Activated CD8-positive, alpha-beta T cell treated with anti-CD3 and anti-CD28 coated beads, Interleukin-2, amount 10 ng/mL, durations not matched to agents 7 days and 5 days (primary cell): ENCODE results near the gene SMIM45.

Source experiments
- ATAC-seq: fragments of 150-1000 bp; cut with Tn5 transposase; one replicate; pipeline ENCODE4 v1.10.0; 2021; ENCODE audit warnings: moderate library complexity
- CTCF ChIA-PET: fragments of 350-600 bp; sonication (Branson Sonifier 250); formaldehyde crosslinking; loops from one replicate; lab custom pipeline; 2021; ENCODE audit warnings: antibody characterized with exemption; lab: Charles Lee
- POLR2A ChIA-PET: fragments of 350-600 bp; sonication (Branson Sonifier 250); formaldehyde crosslinking; loops from one replicate; lab custom pipeline; 2021; ENCODE audit warnings: antibody characterized with exemption; lab: Charles Lee
- DNase-seq: peaks from one replicate; pipeline ENCODE4 v3.0.0-alpha.2; 2020
- H3K27ac Mint-ChIP-seq: one replicate; pipeline ENCODE4 v1.8.0; 2021; ENCODE audit warnings: mild to moderate bottlenecking, mixed read lengths
- H3K27me3 Mint-ChIP-seq: one replicate; pipeline ENCODE4 v1.8.0; 2021; ENCODE audit warnings: low read depth, mixed read lengths
- H3K36me3 Mint-ChIP-seq: one replicate; pipeline ENCODE4 v1.8.0; 2021; ENCODE audit warnings: low read depth, mixed read lengths
- H3K4me1 Mint-ChIP-seq: one replicate; pipeline ENCODE4 v1.8.0; 2021; ENCODE audit warnings: low read depth, mixed read lengths
- H3K4me3 Mint-ChIP-seq: one replicate; pipeline ENCODE4 v1.8.0; 2021; ENCODE audit warnings: mild to moderate bottlenecking, mixed read lengths
- H3K9me3 Mint-ChIP-seq: one replicate; pipeline ENCODE4 v1.8.0; 2022; ENCODE audit warnings: mixed read lengths; ENCODE audit not compliant: insufficient read depth

SMIM45 gene

GRCh38 chr22:41917375-41917902, 34.5 kb upstream of the SMIM45 start:
- Mint-ChIP-seq H3K4me3 (no peak overlapping the region), H3K27ac (no peak overlapping the region), H3K36me3 (no peaks in the 10 kb centered on the region), H3K27me3 (peaks cover 40% of the 10 kb centered on the region), H3K4me1 (peaks cover 24% of the 10 kb centered on the region), H3K9me3 (no peaks in the 10 kb centered on the region)
- ATAC-seq, result no peak
- ChIA-PET CTCF (interaction anchor here (0.7 to 2.9 kb wide), 2 partner anchors 8 to 230 kb away, joined by 3 to 8 read pairs; no protein-coding TSS in a partner anchor), POLR2A (interaction anchor here (1.4 kb wide), 1 partner anchor 11 kb away, joined by 3 read pairs; no protein-coding TSS in a partner anchor)
- DNase-seq, result no peak

- Mint-ChIP-seq H3K9me3 (no peaks in the 10 kb centered on the region), H3K4me3 (no peak overlapping the region), H3K27ac (peak overlapping the region; percentile 55), H3K36me3 (no peaks in the 10 kb centered on the region), H3K27me3 (peaks cover 33% of the 10 kb centered on the region), H3K4me1 (peaks cover 24% of the 10 kb centered on the region)
- ATAC-seq, result no peak
- CTCF ChIA-PET, result interaction anchor here (0.7 to 2.9 kb wide), 2 partner anchors 7 to 230 kb away, joined by 3 to 8 read pairs; no protein-coding TSS in a partner anchor
- POLR2A ChIA-PET, result interaction anchor here (1.4 kb wide), 1 partner anchor 10 kb away, joined by 3 read pairs; no protein-coding TSS in a partner anchor
- no peak for DNase-seq
Measured at GRCh38 chr22:41917903-41918791, 33.8 kb upstream of the SMIM45 start.

- ATAC-seq (peak; percentile 54), DNase-seq (peak; percentile 50)
- H3K27ac Mint-ChIP-seq, result no peak overlapping the region
- no peaks in the 10 kb centered on the region for H3K9me3 Mint-ChIP-seq
- H3K4me1 Mint-ChIP-seq, result peaks cover 24% of the 10 kb centered on the region
- CTCF ChIA-PET, result interaction anchor here (1.0 kb wide), 1 partner anchor 173 kb away, joined by 3 read pairs; no protein-coding TSS in a partner anchor
- peak overlapping the region; percentile 53 for H3K4me3 Mint-ChIP-seq
- peaks cover 29% of the 10 kb centered on the region for H3K27me3 Mint-ChIP-seq
- H3K36me3 Mint-ChIP-seq, result no peaks in the 10 kb centered on the region
- POLR2A ChIA-PET, result interaction anchor here (1.0 to 1.1 kb wide), 2 partner anchors 10 to 21 kb away, joined by 3 to 6 read pairs; no protein-coding TSS in a partner anchor
Measured at GRCh38 chr22:41919357-41920224, 32.4 kb upstream of the SMIM45 start.

- Mint-ChIP-seq H3K4me1 (peaks cover 26% of the 10 kb centered on the region), H3K27me3 (peaks cover 28% of the 10 kb centered on the region), H3K4me3 (peak overlapping the region; percentile 15), H3K27ac (no peak overlapping the region), H3K9me3 (no peaks in the 10 kb centered on the region), H3K36me3 (no peaks in the 10 kb centered on the region)
- CTCF ChIA-PET, result no interaction called here
- DNase-seq (no peak), ATAC-seq (no peak)
- POLR2A ChIA-PET, result interaction anchor here (1.1 kb wide), 1 partner anchor 11 kb away, joined by 6 read pairs; no protein-coding TSS in a partner anchor
Measured at GRCh38 chr22:41920271-41920976, 31.5 kb upstream of the SMIM45 start.

- ChIA-PET POLR2A (interaction anchor here (0.6 to 0.8 kb wide), 2 partner anchors 13 to 1435 kb away, joined by 3 to 4 read pairs; no protein-coding TSS in a partner anchor), CTCF (interaction anchor here (1.7 to 1.8 kb wide), 2 partner anchors 14 to 18 kb away, joined by 5 to 9 read pairs; no protein-coding TSS in a partner anchor)
- no peak for ATAC-seq
- no peaks in the 10 kb centered on the region for H3K9me3 Mint-ChIP-seq
- H3K27ac Mint-ChIP-seq, result no peak overlapping the region
- peaks cover 14% of the 10 kb centered on the region for H3K27me3 Mint-ChIP-seq
- peaks cover 26% of the 10 kb centered on the region for H3K4me1 Mint-ChIP-seq
- H3K36me3 Mint-ChIP-seq, result no peaks in the 10 kb centered on the region
- no peak overlapping the region for H3K4me3 Mint-ChIP-seq
- no peak for DNase-seq
Measured at GRCh38 chr22:41922328-41922727, 29.6 kb upstream of the SMIM45 start.

- Mint-ChIP-seq H3K9me3 (no peaks in the 10 kb centered on the region), H3K27me3 (peaks cover 15% of the 10 kb centered on the region), H3K27ac (no peak overlapping the region), H3K4me1 (peaks cover 24% of the 10 kb centered on the region), H3K4me3 (no peak overlapping the region), H3K36me3 (no peaks in the 10 kb centered on the region)
- ATAC-seq, result no peak
- ChIA-PET POLR2A (interaction anchor here (0.6 to 0.8 kb wide), 3 partner anchors 12 to 1436 kb away, joined by 3 to 4 read pairs (median 3); no protein-coding TSS in a partner anchor), CTCF (interaction anchor here (1.0 to 1.8 kb wide), 4 partner anchors 15 to 90 kb away, joined by 3 to 9 read pairs (median 4); partner anchors contain the start of gene SREBF2)
- DNase-seq, result no peak
Measured at GRCh38 chr22:41922940-41923594, 28.9 kb upstream of the SMIM45 start.

- no peak overlapping the region for H3K4me3 Mint-ChIP-seq
- no peaks in the 10 kb centered on the region for H3K36me3 Mint-ChIP-seq
- no peak for DNase-seq
- ChIA-PET POLR2A (interaction anchor here (0.6 kb wide), 1 partner anchor 185 kb away, joined by 3 read pairs; no protein-coding TSS in a partner anchor), CTCF (interaction anchor here (1.0 to 1.8 kb wide), 4 partner anchors 16 to 91 kb away, joined by 3 to 9 read pairs (median 4); partner anchors contain the start of gene SREBF2)
- peaks cover 19% of the 10 kb centered on the region for H3K4me1 Mint-ChIP-seq
- no peak overlapping the region for H3K27ac Mint-ChIP-seq
- H3K27me3 Mint-ChIP-seq, result peaks cover 12% of the 10 kb centered on the region
- no peaks in the 10 kb centered on the region for H3K9me3 Mint-ChIP-seq
- no peak for ATAC-seq
Measured at GRCh38 chr22:41923595-41924276, 28.2 kb upstream of the SMIM45 start.

- H3K9me3 Mint-ChIP-seq, result no peaks in the 10 kb centered on the region
- peaks cover 8% of the 10 kb centered on the region for H3K4me1 Mint-ChIP-seq
- H3K27ac Mint-ChIP-seq, result no peak overlapping the region
- no peaks in the 10 kb centered on the region for H3K36me3 Mint-ChIP-seq
- H3K4me3 Mint-ChIP-seq, result peak overlapping the region; percentile 54
- ATAC-seq (peak; percentile 88), DNase-seq (peak; percentile 78)
- CTCF ChIA-PET, result interaction anchor here (0.7 to 3.0 kb wide), 23 partner anchors 9 to 336 kb away, joined by 3 to 47 read pairs (median 5); partner anchors contain the start of genes CCDC134, CENPM, MEI1 and NDUFA6
- H3K27me3 Mint-ChIP-seq, result peaks cover 10% of the 10 kb centered on the region
- POLR2A ChIA-PET, result interaction anchor here (1.0 to 1.8 kb wide), 6 partner anchors 9 to 125 kb away, joined by 3 to 10 read pairs (median 6); partner anchors contain the start of genes CCDC134 and SMIM45
Measured at GRCh38 chr22:41925783-41926460, 26.0 kb upstream of the SMIM45 start.

- ChIA-PET CTCF (interaction anchor here (1.3 to 2.7 kb wide), 3 partner anchors 13 to 230 kb away, joined by 5 to 47 read pairs (median 6); no protein-coding TSS in a partner anchor), POLR2A (interaction anchor here (0.6 to 2.0 kb wide), 3 partner anchors 13 to 209 kb away, joined by 4 to 7 read pairs (median 4); partner anchors contain the start of gene CCDC134)
- H3K4me3 Mint-ChIP-seq, result no peak overlapping the region
- peaks cover 8% of the 10 kb centered on the region for H3K4me1 Mint-ChIP-seq
- ATAC-seq (no peak), DNase-seq (no peak)
- no peaks in the 10 kb centered on the region for H3K9me3 Mint-ChIP-seq
- peaks cover 10% of the 10 kb centered on the region for H3K27me3 Mint-ChIP-seq
- no peak overlapping the region for H3K27ac Mint-ChIP-seq
- no peaks in the 10 kb centered on the region for H3K36me3 Mint-ChIP-seq
Measured at GRCh38 chr22:41927813-41928212, 24.1 kb upstream of the SMIM45 start.
